HG02571 (cell line): ENCODE results near the gene CFAP77.

Source experiments
- ATAC-seq: cut with Tn5 transposase; IDR thresholded peaks from one replicate; pipeline ENCODE4 v1.9.1; 2021; ENCODE audit warnings: mild to moderate bottlenecking, moderate library complexity; ENCODE audit not compliant: unreplicated experiment

CFAP77 gene

GRCh38 chr9:132590318-132591182, 180.5 kb downstream of the CFAP77 start:
- no peak for ATAC-seq

- ATAC-seq = no peak
These were observed 181.2 kb downstream of the CFAP77 start for GRCh38 chr9:132591244-132591643.

GRCh38 chr9:132591751-132592314, 181.8 kb downstream of the CFAP77 start:
- no peak for ATAC-seq

GRCh38 chr9:132592451-132592850, 182.4 kb downstream of the CFAP77 start:
- no peak for ATAC-seq

GRCh38 chr9:132594412-132594811, 184.4 kb downstream of the CFAP77 start:
- ATAC-seq = no peak

- no peak for ATAC-seq
These were observed 185.3 kb downstream of the CFAP77 start for GRCh38 chr9:132595319-132595718.

- ATAC-seq = no peak
These were observed 186.2 kb downstream of the CFAP77 start for GRCh38 chr9:132596200-132596599.

GRCh38 chr9:132597073-132597775, 187.2 kb downstream of the CFAP77 start:
- no peak for ATAC-seq

- ATAC-seq = no peak
These were observed 190.4 kb downstream of the CFAP77 start for GRCh38 chr9:132600326-132600984.

- ATAC-seq = no peak
These were observed 192.2 kb downstream of the CFAP77 start for GRCh38 chr9:132602207-132602606.

- no peak for ATAC-seq
These were observed 195.4 kb downstream of the CFAP77 start for GRCh38 chr9:132605387-132605786.

- no peak for ATAC-seq
These were observed 196.1 kb downstream of the CFAP77 start for GRCh38 chr9:132606066-132606465.

GRCh38 chr9:132609184-132609583, 199.2 kb downstream of the CFAP77 start:
- ATAC-seq = no peak

- no peak for ATAC-seq
These were observed 199.8 kb downstream of the CFAP77 start for GRCh38 chr9:132609829-132610228.

- ATAC-seq = no peak
These were observed 200.7 kb downstream of the CFAP77 start for GRCh38 chr9:132610661-132611060.

- ATAC-seq = no peak
These were observed 204.3 kb downstream of the CFAP77 start for GRCh38 chr9:132614324-132614723.

- ATAC-seq = no peak
These were observed 205.8 kb downstream of the CFAP77 start for GRCh38 chr9:132615774-132616173.

- no peak for ATAC-seq
These were observed 206.7 kb downstream of the CFAP77 start for GRCh38 chr9:132616725-132617124.

- no peak for ATAC-seq
These were observed 212.1 kb downstream of the CFAP77 start for GRCh38 chr9:132622159-132622558.
